ENCODE measurements around the gene SDF4.

Gene SDF4

DNA sequence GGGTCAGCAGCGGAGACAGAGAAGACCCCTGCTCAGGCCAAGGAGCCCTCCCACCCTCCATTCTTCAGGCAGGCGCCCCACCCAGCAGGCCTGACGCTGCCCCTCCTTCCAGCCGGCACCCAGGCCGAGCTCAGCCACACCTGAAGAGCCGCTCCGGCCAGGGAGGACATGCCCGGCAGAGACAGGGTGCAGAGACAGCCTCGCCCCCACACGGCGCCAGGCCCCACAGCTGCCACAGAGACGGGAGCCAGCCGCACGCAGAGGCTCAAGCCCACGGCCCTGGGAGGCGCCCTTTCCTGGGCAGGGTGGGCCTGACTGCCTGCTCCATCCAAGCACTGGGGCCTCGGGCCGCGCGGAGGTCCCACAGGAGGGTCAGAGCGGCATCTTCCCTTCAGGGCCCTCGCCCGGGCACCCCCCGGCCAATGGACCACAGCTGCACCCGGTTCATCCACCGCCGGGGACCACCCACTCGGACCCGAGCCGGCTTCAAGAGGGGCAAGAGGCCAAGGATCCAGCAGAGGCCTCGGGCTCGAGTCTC, 52.9 kb downstream of the SDF4 start (continued):
- TF ChIP-seq, protein P1, sequence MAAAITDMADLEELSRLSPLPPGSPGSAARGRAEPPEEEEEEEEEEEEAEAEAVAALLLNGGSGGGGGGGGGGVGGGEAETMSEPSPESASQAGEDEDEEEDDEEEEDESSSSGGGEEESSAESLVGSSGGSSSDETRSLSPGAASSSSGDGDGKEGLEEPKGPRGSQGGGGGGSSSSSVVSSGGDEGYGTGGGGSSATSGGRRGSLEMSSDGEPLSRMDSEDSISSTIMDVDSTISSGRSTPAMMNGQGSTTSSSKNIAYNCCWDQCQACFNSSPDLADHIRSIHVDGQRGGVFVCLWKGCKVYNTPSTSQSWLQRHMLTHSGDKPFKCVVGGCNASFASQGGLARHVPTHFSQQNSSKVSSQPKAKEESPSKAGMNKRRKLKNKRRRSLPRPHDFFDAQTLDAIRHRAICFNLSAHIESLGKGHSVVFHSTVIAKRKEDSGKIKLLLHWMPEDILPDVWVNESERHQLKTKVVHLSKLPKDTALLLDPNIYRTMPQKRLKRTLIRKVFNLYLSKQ (tag by site-specific recombination; IDR thresholded peaks at IDR 0.05; ENCODE audit: borderline replicate concordance): no peak
- TF ChIP-seq, protein P2, sequence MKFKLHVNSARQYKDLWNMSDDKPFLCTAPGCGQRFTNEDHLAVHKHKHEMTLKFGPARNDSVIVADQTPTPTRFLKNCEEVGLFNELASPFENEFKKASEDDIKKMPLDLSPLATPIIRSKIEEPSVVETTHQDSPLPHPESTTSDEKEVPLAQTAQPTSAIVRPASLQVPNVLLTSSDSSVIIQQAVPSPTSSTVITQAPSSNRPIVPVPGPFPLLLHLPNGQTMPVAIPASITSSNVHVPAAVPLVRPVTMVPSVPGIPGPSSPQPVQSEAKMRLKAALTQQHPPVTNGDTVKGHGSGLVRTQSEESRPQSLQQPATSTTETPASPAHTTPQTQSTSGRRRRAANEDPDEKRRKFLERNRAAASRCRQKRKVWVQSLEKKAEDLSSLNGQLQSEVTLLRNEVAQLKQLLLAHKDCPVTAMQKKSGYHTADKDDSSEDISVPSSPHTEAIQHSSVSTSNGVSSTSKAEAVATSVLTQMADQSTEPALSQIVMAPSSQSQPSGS (tag by site-specific recombination; IDR thresholded peaks at IDR 0.05; ENCODE audit: low read depth): no peak
- TF ChIP-seq GFI1B (tag by site-specific recombination; IDR thresholded peaks at IDR 0.05): no peak
- no peak for TF ChIP-seq ZNF202 (tag by site-specific recombination; IDR thresholded peaks at IDR 0.05; ENCODE audit: borderline replicate concordance)

DNA sequence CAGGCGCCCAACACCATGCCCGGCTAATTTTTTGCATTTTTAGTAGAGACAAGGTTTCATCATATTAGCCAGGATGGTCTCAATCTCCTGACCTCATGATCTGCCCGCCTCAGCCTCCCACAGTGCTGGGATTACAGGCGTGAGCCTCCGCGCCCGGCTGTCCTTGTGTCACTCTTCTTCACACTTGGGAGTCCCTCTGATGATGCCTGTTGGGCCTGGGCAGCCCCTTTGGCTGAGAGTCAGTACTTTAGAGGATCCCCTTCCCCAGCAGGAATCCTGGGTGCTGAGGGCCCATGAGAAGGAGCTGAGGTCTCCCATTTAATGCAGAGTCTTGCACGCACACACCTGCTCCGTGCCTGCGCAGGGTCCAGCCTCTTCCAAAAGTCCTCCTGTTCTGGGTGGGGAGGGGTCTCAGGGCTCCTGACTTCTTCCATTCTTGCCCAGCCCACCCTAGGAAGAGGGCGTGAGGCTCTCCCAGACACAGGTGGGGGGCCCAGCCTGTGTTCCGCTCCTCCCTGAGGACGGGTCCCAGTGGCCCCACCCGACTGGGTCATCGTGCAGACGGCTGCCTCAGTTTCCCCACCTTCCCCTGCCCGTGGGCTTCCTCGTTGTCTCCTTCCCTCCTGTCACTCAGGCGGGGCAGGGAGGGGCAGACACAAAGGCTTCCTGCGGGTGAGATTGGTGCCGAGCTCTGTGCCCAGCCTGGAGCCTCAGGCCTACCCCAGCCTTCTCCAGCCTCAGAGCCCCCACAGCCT, 54.2 kb downstream of the SDF4 start:
- no peak overlapping the region for H3K4me3 ChIP-seq (ENCODE audit: low read depth, low read length)
- ChIA-PET POLR2A (no interaction called here), CTCF (interaction anchor here (0.6 to 0.8 kb wide), 2 partner anchors 57 to 115 kb away, joined by 3 to 4 read pairs; no protein-coding TSS in a partner anchor)
- no peak overlapping the region for H3K27ac ChIP-seq (ENCODE audit: extremely low read depth, low read depth, low read length)
- H3K9me3 ChIP-seq (ENCODE audit: control insufficient read depth, insufficient read depth, low read depth, low read length): no peaks in the 10 kb centered on the region
- TF ChIP-seq ZNF585B (tag by site-specific recombination; IDR thresholded peaks at IDR 0.05) (no peak), ZSCAN16 (tag by site-specific recombination; IDR thresholded peaks at IDR 0.05) (no peak), ZNF23 (tag by site-specific recombination; IDR thresholded peaks at IDR 0.05; ENCODE audit: borderline replicate concordance) (no peak), ZNF514 (tag by site-specific recombination; IDR thresholded peaks at IDR 0.05) (no peak), ZFHX2 (tag by site-specific recombination; conservative IDR thresholded peaks at IDR 0.05) (no peak), ZNF10 (tag by site-specific recombination; IDR thresholded peaks at IDR 0.05) (no peak), ZNF335 (tag by site-specific recombination; conservative IDR thresholded peaks at IDR 0.05) (peak; percentile 47; the same call in 1 of the 2 replicates)
- no peaks in the 10 kb centered on the region for H3K36me3 ChIP-seq (ENCODE audit: control insufficient read depth in 2 of 2, insufficient read depth in 1 of 2, low read length in 2 of 2)
- no peaks in the 10 kb centered on the region for H3K4me1 ChIP-seq (ENCODE audit: control insufficient read depth, insufficient read depth, low read length)

DNA sequence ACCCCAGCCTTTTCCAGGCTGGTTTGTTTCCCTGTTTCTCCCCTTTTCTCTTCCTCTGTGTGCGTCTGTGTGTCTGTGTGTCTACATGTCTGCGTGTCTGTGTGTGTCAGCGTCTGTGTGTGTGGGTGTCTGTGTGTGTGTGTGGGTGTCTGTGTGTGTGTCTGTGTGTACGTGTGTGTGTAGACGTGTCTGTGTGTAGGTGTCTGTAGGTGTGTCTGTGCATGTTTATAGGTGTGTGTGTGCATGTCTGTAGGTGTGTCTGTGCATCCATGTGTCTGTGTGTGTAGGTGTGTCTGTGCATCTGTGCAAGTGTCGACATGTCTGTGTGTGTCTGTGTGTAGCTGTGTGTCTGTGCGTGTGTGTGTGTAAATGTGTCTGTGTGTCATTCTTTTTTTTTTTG, 54.9 kb downstream of the SDF4 start:
- no peak overlapping the region for H3K4me3 ChIP-seq (ENCODE audit: low read depth, low read length)
- no peaks in the 10 kb centered on the region for H3K9me3 ChIP-seq (ENCODE audit: control insufficient read depth, insufficient read depth, low read depth, low read length)
- no peak overlapping the region for H3K27ac ChIP-seq (ENCODE audit: extremely low read depth, low read depth, low read length)
- no peaks in the 10 kb centered on the region for H3K4me1 ChIP-seq (ENCODE audit: control insufficient read depth, insufficient read depth, low read length)
- no peaks in the 10 kb centered on the region for H3K36me3 ChIP-seq (ENCODE audit: control insufficient read depth in 2 of 2, insufficient read depth in 1 of 2, low read length in 2 of 2)
- CTCF ChIA-PET: no interaction called here
- POLR2A ChIA-PET: no interaction called here
- TF ChIP-seq ZXDB (tag by site-specific recombination; IDR thresholded peaks at IDR 0.05) (no peak), ZNF473 (tag by site-specific recombination; IDR thresholded peaks at IDR 0.05) (peak; percentile 57; the same call in 1 of the 2 replicates), SCRT1 (tag by site-specific recombination; IDR thresholded peaks at IDR 0.05; ENCODE audit: borderline replicate concordance) (no peak), ZNF561 (tag by site-specific recombination; IDR thresholded peaks at IDR 0.05; ENCODE audit: borderline replicate concordance) (no peak), FEZF1 (tag by site-specific recombination; IDR thresholded peaks at IDR 0.05) (no peak), ZNF544 (tag by site-specific recombination; IDR thresholded peaks at IDR 0.05) (0 out of 2 replicates have a peak, but pooled peaks have one; percentile 54), KLF8 (tag by site-specific recombination; IDR thresholded peaks at IDR 0.05) (no peak), BCL11A (tag by site-specific recombination; IDR thresholded peaks at IDR 0.05; ENCODE audit: low read depth) (peak; percentile 47; the same call in 1 of the 2 replicates), ZNF214 (tag by site-specific recombination; IDR thresholded peaks at IDR 0.05; ENCODE audit: borderline replicate concordance) (no peak), ZNF777 (tag by site-specific recombination; IDR thresholded peaks at IDR 0.05; ENCODE audit: borderline replicate concordance) (no peak), ZNF155 (tag by site-specific recombination; IDR thresholded peaks at IDR 0.05) (0 out of 2 replicates have a peak, but pooled peaks have one; percentile 11), ZNF266 (tag by site-specific recombination; IDR thresholded peaks at IDR 0.05; ENCODE audit: low read depth) (0 out of 2 replicates have a peak, but pooled peaks have one; percentile 30)
- TF ChIP-seq, protein P3, sequence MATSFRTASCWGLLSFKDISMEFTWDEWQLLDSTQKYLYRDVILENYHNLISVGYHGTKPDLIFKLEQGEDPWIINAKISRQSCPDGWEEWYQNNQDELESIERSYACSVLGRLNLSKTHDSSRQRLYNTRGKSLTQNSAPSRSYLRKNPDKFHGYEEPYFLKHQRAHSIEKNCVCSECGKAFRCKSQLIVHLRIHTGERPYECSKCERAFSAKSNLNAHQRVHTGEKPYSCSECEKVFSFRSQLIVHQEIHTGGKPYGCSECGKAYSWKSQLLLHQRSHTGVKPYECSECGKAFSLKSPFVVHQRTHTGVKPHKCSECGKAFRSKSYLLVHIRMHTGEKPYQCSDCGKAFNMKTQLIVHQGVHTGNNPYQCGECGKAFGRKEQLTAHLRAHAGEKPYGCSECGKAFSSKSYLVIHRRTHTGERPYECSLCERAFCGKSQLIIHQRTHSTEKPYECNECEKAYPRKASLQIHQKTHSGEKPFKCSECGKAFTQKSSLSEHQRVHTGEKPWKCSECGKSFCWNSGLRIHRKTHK (tag by site-specific recombination; IDR thresholded peaks at IDR 0.05): peak; percentile 73; the same call in 1 of the 2 replicates
- TF ChIP-seq, protein P4, sequence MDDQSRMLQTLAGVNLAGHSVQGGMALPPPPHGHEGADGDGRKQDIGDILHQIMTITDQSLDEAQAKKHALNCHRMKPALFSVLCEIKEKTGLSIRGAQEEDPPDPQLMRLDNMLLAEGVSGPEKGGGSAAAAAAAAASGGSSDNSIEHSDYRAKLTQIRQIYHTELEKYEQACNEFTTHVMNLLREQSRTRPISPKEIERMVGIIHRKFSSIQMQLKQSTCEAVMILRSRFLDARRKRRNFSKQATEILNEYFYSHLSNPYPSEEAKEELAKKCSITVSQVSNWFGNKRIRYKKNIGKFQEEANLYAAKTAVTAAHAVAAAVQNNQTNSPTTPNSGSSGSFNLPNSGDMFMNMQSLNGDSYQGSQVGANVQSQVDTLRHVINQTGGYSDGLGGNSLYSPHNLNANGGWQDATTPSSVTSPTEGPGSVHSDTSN (CRISPR knock-in tag; IDR thresholded peaks at IDR 0.05): no peak
- TF ChIP-seq, protein P5, sequence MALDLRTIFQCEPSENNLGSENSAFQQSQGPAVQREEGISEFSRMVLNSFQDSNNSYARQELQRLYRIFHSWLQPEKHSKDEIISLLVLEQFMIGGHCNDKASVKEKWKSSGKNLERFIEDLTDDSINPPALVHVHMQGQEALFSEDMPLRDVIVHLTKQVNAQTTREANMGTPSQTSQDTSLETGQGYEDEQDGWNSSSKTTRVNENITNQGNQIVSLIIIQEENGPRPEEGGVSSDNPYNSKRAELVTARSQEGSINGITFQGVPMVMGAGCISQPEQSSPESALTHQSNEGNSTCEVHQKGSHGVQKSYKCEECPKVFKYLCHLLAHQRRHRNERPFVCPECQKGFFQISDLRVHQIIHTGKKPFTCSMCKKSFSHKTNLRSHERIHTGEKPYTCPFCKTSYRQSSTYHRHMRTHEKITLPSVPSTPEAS (tag by site-specific recombination; IDR thresholded peaks at IDR 0.05): peak; percentile 91
